HepG2 (cell line): ENCODE measurements around the gene PHACTR1. TPM values are rescaled to one million over a fixed set of nuclear protein-coding genes. Genes with fewer than 3 reads are reported as not detected.

Experiments used
- ATAC-seq: fragments of 200-7000 bp; cut with Tn5 transposase; 3 replicates; pipeline ENCODE4 v1.9.1; 2020; ENCODE audit warnings: mild to moderate bottlenecking, moderate library complexity
- BruUV-seq: library from RNA; stranded (reverse); fragments of 400-500 nt; replicated peaks from 2 replicates; lab custom pipeline; 2021; lab: Mats Ljungman, UMichigan
- CTCF ChIA-PET: fragments of 300-600 bp; formaldehyde crosslinking; extraction: SDS; loops from one replicate; lab custom pipeline; 2021; ENCODE audit warnings: low total read pairs, inconsistent platforms, low intra/inter-chr PET ratio; lab: Yijun Ruan, JAX
- POLR2A ChIA-PET: fragments of 350-600 bp; sonication (Branson Sonifier 250); formaldehyde crosslinking; loops from one replicate; lab custom pipeline; 2020; ENCODE audit warnings: antibody characterized with exemption, inconsistent platforms; lab: Yijun Ruan, JAX
- DNase-seq: peaks from one replicate; pipeline ENCODE4 v3.0.0-alpha.2; 2015; ENCODE audit warnings: low spot score
- FAIRE-seq: peaks from 3 replicates; lab custom pipeline; 2011; peaks lifted over from hg19 to GRCh38; lab: Jason Lieb, UNC
- H2AFZ ChIP-seq: one replicate; pipeline ENCODE4 v1.6.1; 2011; ENCODE audit warnings: low read length, inconsistent platforms
- H3K27ac ChIP-seq: fragments of 300-600 bp; 3 replicates; pipeline ENCODE4 v1.8.0; 2011; ENCODE audit warnings: mixed run types, mild to moderate bottlenecking, mixed read lengths, low read length, inconsistent platforms; ENCODE audit not compliant: insufficient read depth; ENCODE audit errors: extremely low read length
- H3K27me3 ChIP-seq, 2 experiments: fragments of 200-600 bp in 1 of 2; 2 replicates in 1 of 2; 3 replicates in 1 of 2; pipeline versions ENCODE4 v1.6.0 to v1.8.0; 2011; ENCODE audit warnings: low read length in 2 of 2, mild to moderate bottlenecking in 2 of 2, moderate library complexity in 2 of 2, inconsistent platforms in 1 of 2; ENCODE audit not compliant: insufficient read depth in 2 of 2, control insufficient read depth in 1 of 2
- H3K36me3 ChIP-seq, 2 experiments: fragments of 200-600 bp in 1 of 2; replicated peaks in 1 of 2; 2 replicates in 1 of 2; 3 replicates in 1 of 2; pipeline versions ENCODE4 v1.5.1 to v1.8.0; 2011; ENCODE audit warnings: low read length in 2 of 2, inconsistent platforms in 1 of 2; ENCODE audit not compliant: insufficient read depth in 2 of 2, control insufficient read depth in 1 of 2
- H3K4me1 ChIP-seq: 2 replicates; pipeline ENCODE4 v1.5.1; 2012; ENCODE audit warnings: low read length, inconsistent platforms; ENCODE audit not compliant: insufficient read depth
- H3K4me2 ChIP-seq: 2 replicates; pipeline ENCODE4 v1.6.0; 2011; ENCODE audit warnings: low read depth, low read length, inconsistent platforms
- H3K4me3 ChIP-seq, 3 experiments: fragments of 200-600 bp in 1 of 3; sonication (generic), shearing (Covaris generic) in 1 of 3; replicated peaks in 1 of 3; 2 replicates each; pipeline ENCODE4 v1.5.1; 2011 to 2016; ENCODE audit warnings: low read length in 3 of 3, inconsistent platforms in 2 of 3, low read depth in 2 of 3, mild to moderate bottlenecking in 2 of 3, control low read depth in 1 of 3, mixed read lengths in 1 of 3; ENCODE audit not compliant: insufficient read depth in 1 of 3
- H3K79me2 ChIP-seq: one replicate; pipeline ENCODE4 v1.6.1; 2011; ENCODE audit warnings: low read length, inconsistent platforms; ENCODE audit not compliant: insufficient read depth
- H3K9ac ChIP-seq: 2 replicates; pipeline ENCODE4 v1.6.0; 2011; ENCODE audit warnings: mild to moderate bottlenecking, low read depth, low read length, inconsistent platforms; ENCODE audit not compliant: insufficient read depth
- H3K9me3 ChIP-seq: 2 replicates; pipeline ENCODE4 v1.5.1; 2012; ENCODE audit warnings: mild to moderate bottlenecking, low read length
- H4K20me1 ChIP-seq: 2 replicates; pipeline ENCODE4 v1.6.0; 2011; ENCODE audit warnings: inconsistent platforms, mild to moderate bottlenecking, low read length, moderate library complexity; ENCODE audit not compliant: insufficient read depth
- NCOR1 ChIP-seq: fragments of 200-600 bp; sonication (generic); IDR thresholded peaks from 2 replicates; pipeline ENCODE4 v1.7.0; 2017; ENCODE audit warnings: antibody characterized with exemption, low read length, borderline replicate concordance
- POLR2AphosphoS2 ChIP-seq: IDR thresholded peaks from 2 replicates; pipeline ENCODE4 v1.6.1; 2011; ENCODE audit warnings: low read depth, low read length, improper control_type of control experiment
- ZNF33A ChIP-seq: sonication (generic); formaldehyde crosslinking; IDR thresholded peaks from 2 replicates; pipeline ENCODE4 v1.5.1; 2020; ENCODE audit warnings: missing genetic modification reagents, mild to moderate bottlenecking, moderate library complexity, borderline replicate concordance
- ZNF607 ChIP-seq: sonication (generic); formaldehyde crosslinking; IDR thresholded peaks from 2 replicates; pipeline ENCODE4 v1.5.1; 2020; ENCODE audit warnings: missing genetic modification reagents, mild to moderate bottlenecking, borderline replicate concordance
- ZNF616 ChIP-seq: sonication (generic); formaldehyde crosslinking; IDR thresholded peaks from 2 replicates; pipeline ENCODE4 v1.5.0; 2020; ENCODE audit warnings: low read depth, mild to moderate bottlenecking, missing genetic modification reagents
- WGBS: methylation state at CpG from one replicate; pipeline ENCODE4 v1.1.6; 2017; ENCODE audit warnings: low lambda C conversion rate; 5-methylcytosine and 5-hydroxymethylcytosine counted together
- in situ Hi-C: cut with HindIII; loops from 2 replicates; pipeline ENCODE4 v1.10.0; 2017; ENCODE audit warnings: low pct_unique_long_range_greater_than_20kb; ENCODE audit not compliant: extremely low pct_ligation_motif_present
- intact Hi-C: fragments of 100-400 bp; cut with micrococcal nuclease; formaldehyde crosslinking; loops from one replicate; pipeline ENCODE4 v1.10.0; 2022; ENCODE audit not compliant: unreplicated experiment
- polyA plus RNA-seq, 8 experiments: library from polyadenylated mRNA; depleted of rRNA in 3 of 8; stranded (reverse) in 7 of 8; unstranded in 1 of 8; fragments of >200 nt; fragmentation: Illumina TruSeq in 4 of 8; extraction: Trizol in 4 of 8; gene quantifications; 2 replicates each; pipeline versions ENCODE4 v1.2.1 to v1.2.3, GENCODE V29; 2011 to 2016; ENCODE audit warnings: low read depth in 4 of 8, missing spikeins in 1 of 8, mixed read lengths in 1 of 8; ENCODE audit not compliant: insufficient read depth in 1 of 8
- total RNA-seq, 5 experiments: library from RNA; depleted of rRNA; stranded (reverse); fragments of >200 nt; fragmentation: Illumina TruSeq; extraction: Trizol; gene quantifications; 2 replicates each; pipeline ENCODE4 v1.2.3, GENCODE V29; 2016; ENCODE audit warnings: low read depth in 1 of 5
- TF ChIP-seq, protein P1 (sequence below): sonication (generic); formaldehyde crosslinking; IDR thresholded peaks from 2 replicates; pipeline ENCODE4 v1.4.0; 2020; ENCODE audit warnings: missing genetic modification reagents
- TF ChIP-seq, protein P2 (sequence below): sonication (generic); formaldehyde crosslinking; IDR thresholded peaks from 2 replicates; pipeline ENCODE4 v1.4.0; 2020; ENCODE audit warnings: missing genetic modification reagents
- TF ChIP-seq, protein P3 (sequence below): sonication (generic); formaldehyde crosslinking; IDR thresholded peaks from 2 replicates; pipeline ENCODE4 v1.5.1; 2020; ENCODE audit warnings: mild to moderate bottlenecking, missing genetic modification reagents
- TF ChIP-seq, protein P4 (sequence below): sonication (generic); formaldehyde crosslinking; IDR thresholded peaks from 2 replicates; pipeline ENCODE4 v1.4.0; 2020; ENCODE audit warnings: missing genetic modification reagents, borderline replicate concordance

Gene PHACTR1
- total and polyA plus RNA-seq, 2 of the 13 experiments (the other 11 are each of a cell fraction or from before 2014, with no cell fraction given) = 0.09 TPM; not detected in 1

DNA sequence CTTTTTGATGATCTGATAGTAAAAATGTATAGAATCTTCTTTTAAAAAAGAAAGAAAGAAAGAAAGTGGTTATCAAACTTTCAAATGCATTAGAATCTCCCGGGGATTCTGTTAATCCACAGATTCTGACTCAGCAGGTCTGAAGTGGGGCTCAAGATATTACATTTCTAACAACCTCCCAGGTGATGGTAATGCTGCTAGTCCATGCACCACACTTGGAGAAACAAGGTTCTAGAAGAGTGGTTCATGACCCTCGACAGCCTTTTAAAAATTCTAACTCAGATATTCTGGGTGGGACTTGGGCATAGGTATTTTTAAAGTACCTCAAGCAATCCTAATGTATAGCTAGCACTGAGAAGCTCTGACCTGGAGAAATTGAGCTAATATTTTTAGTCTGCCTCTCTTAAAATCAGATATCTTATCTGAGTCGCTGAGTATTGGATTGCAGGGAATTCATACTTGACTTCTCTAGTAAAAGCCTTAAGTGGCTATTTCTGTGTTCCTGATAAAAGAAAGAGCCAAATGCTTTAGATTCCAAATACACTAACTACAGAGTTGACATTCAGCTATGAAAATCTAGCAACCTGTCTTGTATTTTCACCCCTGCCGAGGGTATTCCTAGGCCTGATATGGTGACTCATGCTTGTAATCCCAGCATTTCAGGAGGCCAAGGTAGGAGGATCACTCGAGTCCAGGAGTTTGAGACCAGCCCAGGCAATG lies 252.4 kb downstream of the PHACTR1 start (continued):
- TF ChIP-seq, protein P1, sequence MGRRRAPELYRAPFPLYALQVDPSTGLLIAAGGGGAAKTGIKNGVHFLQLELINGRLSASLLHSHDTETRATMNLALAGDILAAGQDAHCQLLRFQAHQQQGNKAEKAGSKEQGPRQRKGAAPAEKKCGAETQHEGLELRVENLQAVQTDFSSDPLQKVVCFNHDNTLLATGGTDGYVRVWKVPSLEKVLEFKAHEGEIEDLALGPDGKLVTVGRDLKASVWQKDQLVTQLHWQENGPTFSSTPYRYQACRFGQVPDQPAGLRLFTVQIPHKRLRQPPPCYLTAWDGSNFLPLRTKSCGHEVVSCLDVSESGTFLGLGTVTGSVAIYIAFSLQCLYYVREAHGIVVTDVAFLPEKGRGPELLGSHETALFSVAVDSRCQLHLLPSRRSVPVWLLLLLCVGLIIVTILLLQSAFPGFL = no peak
- no peak for TF ChIP-seq ZNF33A (CRISPR knock-in tag)
- no peak for TF ChIP-seq ZNF607 (CRISPR knock-in tag)

DNA sequence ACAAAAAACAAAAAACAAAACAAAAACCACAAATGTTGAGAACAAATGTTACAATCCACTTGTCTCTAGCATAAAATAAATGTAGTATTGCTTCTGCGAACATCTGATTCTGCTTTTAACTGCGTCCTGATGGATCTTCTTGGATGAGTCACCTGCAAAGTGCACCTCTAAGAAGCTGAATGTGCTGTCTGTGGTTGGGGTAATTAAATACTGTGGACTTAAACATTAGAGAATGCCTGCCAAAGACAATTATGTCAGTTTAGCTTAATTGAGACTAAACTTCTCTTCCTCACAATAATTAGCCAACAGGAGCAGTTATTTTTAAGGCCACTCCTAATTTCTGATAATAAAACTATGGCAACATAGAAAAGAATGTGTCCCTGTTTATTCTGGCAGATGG lies 253.4 kb downstream of the PHACTR1 start:
- WGBS = 51% methylated on average over 2 of the region's 2 CpGs
- H3K4me2 ChIP-seq = no peak overlapping the region
- BruUV-seq = no TSS peak
- no peak overlapping the region for H3K27ac ChIP-seq
- H3K4me1 ChIP-seq = no peaks in the 10 kb centered on the region
- ChIA-PET CTCF (no interaction called here), POLR2A (no interaction called here)
- intact Hi-C loops = no loop called here
- no peaks in the 10 kb centered on the region for H3K9me3 ChIP-seq
- DNase-seq = no peak
- no peaks in the 10 kb centered on the region for H3K36me3 ChIP-seq
- no peaks in the 10 kb centered on the region for H4K20me1 ChIP-seq
- no peaks in the 10 kb centered on the region for H3K79me2 ChIP-seq
- peaks cover 0 to 26% of the 10 kb centered on the region in 2 experiments; a peak in 3 of 5 replicates for H3K27me3 ChIP-seq
- ATAC-seq = no peak
- in situ Hi-C loops = no loop called here
- H3K9ac ChIP-seq = no peak overlapping the region
- no peak overlapping the region for H2AFZ ChIP-seq
- FAIRE-seq = no peak
- no peak overlapping the region for H3K4me3 ChIP-seq
- TF ChIP-seq, protein P2, sequence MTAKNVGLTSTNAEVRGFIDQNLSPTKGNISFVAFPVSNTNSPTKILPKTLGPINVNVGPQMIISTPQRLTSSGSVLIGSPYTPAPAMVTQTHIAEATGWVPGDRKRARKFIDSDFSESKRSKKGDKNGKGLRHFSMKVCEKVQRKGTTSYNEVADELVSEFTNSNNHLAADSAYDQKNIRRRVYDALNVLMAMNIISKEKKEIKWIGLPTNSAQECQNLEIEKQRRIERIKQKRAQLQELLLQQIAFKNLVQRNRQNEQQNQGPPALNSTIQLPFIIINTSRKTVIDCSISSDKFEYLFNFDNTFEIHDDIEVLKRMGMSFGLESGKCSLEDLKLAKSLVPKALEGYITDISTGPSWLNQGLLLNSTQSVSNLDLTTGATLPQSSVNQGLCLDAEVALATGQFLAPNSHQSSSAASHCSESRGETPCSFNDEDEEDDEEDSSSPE (CRISPR knock-in tag) = no peak
- TF ChIP-seq, protein P3, sequence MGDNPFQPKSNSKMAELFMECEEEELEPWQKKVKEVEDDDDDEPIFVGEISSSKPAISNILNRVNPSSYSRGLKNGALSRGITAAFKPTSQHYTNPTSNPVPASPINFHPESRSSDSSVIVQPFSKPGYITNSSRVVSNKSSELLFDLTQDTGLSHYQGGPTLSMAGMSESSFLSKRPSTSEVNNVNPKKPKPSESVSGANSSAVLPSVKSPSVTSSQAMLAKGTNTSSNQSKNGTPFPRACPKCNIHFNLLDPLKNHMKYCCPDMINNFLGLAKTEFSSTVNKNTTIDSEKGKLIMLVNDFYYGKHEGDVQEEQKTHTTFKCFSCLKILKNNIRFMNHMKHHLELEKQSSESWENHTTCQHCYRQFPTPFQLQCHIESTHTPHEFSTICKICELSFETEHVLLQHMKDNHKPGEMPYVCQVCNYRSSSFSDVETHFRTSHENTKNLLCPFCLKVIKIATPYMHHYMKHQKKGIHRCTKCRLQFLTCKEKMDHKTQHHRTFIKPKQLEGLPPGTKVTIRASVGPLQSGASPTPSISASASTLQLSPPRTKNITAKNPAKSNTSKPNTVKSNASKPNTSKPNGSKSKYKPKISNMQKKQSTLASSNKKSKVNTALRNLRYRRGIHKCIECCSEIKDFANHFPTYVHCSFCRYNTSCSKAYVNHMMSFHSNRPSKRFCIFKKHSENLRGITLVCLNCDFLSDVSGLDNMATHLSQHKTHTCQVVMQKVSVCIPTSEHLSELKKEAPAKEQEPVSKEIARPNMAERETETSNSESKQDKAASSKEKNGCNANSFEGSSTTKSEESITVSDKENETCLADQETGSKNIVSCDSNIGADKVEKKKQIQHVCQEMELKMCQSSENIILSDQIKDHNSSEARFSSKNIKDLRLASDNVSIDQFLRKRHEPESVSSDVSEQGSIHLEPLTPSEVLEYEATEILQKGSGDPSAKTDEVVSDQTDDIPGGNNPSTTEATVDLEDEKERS = no peak
- TF ChIP-seq ZNF616 = no peak
- no peak for TF ChIP-seq NCOR1
- no peak for TF ChIP-seq POLR2AphosphoS2
- TF ChIP-seq, protein P4, sequence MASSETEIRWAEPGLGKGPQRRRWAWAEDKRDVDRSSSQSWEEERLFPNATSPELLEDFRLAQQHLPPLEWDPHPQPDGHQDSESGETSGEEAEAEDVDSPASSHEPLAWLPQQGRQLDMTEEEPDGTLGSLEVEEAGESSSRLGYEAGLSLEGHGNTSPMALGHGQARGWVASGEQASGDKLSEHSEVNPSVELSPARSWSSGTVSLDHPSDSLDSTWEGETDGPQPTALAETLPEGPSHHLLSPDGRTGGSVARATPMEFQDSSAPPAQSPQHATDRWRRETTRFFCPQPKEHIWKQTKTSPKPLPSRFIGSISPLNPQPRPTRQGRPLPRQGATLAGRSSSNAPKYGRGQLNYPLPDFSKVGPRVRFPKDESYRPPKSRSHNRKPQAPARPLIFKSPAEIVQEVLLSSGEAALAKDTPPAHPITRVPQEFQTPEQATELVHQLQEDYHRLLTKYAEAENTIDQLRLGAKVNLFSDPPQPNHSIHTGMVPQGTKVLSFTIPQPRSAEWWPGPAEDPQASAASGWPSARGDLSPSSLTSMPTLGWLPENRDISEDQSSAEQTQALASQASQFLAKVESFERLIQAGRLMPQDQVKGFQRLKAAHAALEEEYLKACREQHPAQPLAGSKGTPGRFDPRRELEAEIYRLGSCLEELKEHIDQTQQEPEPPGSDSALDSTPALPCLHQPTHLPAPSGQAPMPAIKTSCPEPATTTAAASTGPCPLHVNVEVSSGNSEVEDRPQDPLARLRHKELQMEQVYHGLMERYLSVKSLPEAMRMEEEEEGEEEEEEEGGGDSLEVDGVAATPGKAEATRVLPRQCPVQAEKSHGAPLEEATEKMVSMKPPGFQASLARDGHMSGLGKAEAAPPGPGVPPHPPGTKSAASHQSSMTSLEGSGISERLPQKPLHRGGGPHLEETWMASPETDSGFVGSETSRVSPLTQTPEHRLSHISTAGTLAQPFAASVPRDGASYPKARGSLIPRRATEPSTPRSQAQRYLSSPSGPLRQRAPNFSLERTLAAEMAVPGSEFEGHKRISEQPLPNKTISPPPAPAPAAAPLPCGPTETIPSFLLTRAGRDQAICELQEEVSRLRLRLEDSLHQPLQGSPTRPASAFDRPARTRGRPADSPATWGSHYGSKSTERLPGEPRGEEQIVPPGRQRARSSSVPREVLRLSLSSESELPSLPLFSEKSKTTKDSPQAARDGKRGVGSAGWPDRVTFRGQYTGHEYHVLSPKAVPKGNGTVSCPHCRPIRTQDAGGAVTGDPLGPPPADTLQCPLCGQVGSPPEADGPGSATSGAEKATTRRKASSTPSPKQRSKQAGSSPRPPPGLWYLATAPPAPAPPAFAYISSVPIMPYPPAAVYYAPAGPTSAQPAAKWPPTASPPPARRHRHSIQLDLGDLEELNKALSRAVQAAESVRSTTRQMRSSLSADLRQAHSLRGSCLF (CRISPR knock-in tag) = no peak
